ENCODE data around the gene CDT1.

Gene CDT1

GRCh38 chr16:88803264-88803987 lies at the start of gene CDT1:
CDT1 (plus strand) TSS chr16:88803789; CDS start chr16:88803832, 43 bp downstream.
- DNase-seq (ENCODE audit: low read depth), result peak; percentile 81

GRCh38 chr16:88754109-88754911 lies 49.3 kb upstream of the CDT1 start:
- DNase-seq (ENCODE audit: low read depth), result no peak

GRCh38 chr16:88754912-88755744 lies 48.5 kb upstream of the CDT1 start:
- no peak for DNase-seq (ENCODE audit: low read depth)

DNA sequence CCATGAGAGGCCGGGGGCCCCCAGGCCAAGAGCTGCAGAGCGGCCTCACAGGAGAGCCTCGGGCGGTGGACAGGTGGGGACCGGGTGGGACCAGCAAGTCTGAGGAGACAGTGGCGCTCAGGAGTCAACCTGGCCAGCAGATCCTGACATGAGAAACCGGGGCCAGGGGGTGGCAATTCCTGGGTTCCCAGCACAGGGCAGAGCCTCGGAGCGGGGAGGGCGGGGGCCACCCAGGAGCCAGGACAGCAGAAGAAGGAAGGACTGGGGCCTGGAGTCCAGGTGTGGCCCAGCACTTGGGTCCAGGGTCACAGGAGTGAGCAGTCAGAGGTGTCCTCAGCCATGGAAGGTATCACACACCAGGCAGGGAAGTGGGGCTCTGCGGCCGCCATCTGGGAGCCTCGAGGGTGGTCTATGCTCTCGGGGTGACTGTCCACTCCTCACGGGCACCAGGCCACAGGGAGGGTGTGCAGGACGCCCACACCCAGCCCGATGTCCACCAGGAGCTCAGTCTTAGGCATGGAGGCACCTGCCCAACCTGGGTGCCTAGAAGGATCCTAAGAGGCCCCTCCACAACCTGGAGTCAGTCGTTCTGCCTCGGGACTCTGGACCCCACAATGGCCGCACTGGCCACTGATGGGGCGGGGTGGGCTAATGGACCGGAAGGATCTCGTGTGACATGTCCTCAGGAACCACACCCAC lies 47.7 kb upstream of the CDT1 start:
- no peak for DNase-seq (ENCODE audit: low read depth)

GRCh38 chr16:88758227-88758943 lies 45.2 kb upstream of the CDT1 start:
- no peak for DNase-seq (ENCODE audit: low read depth)

DNA sequence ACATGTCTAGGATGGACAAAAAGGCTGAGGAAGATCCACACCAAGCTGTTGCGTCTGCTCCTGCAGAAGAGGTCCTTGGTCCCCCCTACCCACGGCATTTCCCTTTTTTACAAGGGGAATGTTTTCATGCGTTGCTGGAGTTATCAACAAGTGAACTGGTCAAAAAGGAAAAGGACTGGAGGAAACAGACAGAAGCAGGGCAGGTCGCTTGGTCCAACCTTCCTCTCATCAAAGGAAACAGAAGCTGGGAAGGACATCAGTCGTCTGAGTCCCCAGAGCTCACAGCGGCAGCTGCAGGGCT lies 44.7 kb upstream of the CDT1 start:
- no peak for DNase-seq (ENCODE audit: low read depth)

DNA sequence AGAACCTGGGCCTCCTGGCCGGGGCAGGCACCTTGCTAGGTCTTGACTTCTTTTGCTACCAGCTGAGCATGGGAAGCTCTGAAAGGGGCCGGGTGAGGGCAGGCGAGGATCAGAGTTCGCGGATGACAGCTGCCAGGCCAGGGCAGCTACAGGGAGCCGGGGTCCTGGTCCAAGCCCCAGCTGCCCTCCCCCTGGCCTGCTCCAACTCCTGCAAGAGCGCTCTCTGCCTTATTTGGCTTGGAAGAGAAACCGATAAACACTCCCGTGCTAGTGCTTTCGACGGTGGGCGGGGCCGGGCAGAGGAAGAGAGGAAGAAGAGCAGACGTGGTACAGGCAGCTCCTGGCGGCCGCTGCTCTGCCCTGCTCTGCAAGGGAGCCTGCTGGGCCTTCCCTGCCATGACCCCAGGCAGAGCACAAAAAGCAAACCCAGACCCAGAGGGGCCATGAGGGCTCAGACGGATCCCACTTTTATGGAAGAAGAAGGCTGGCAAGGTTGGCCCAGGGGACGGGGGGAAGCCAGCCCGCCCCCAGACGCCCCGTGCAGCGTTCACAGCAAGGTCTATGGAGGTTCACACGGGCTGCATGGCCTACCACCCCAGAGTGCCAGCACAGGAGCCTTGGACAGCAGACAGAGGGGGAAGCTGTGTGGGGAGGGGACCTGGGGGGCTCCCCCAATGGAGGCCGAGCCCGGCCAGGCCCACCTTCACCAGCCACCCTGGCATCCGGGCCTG lies 44.2 kb upstream of the CDT1 start:
- DNase-seq (ENCODE audit: low read depth), result no peak

- DNase-seq (ENCODE audit: low read depth), result no peak
Measured at GRCh38 chr16:88759976-88760350, 43.6 kb upstream of the CDT1 start.

- DNase-seq (ENCODE audit: low read depth), result no peak
Measured at GRCh38 chr16:88760424-88761142, 43.0 kb upstream of the CDT1 start.

GRCh38 chr16:88761143-88761534 lies 42.5 kb upstream of the CDT1 start:
- no peak for DNase-seq (ENCODE audit: low read depth)

DNA sequence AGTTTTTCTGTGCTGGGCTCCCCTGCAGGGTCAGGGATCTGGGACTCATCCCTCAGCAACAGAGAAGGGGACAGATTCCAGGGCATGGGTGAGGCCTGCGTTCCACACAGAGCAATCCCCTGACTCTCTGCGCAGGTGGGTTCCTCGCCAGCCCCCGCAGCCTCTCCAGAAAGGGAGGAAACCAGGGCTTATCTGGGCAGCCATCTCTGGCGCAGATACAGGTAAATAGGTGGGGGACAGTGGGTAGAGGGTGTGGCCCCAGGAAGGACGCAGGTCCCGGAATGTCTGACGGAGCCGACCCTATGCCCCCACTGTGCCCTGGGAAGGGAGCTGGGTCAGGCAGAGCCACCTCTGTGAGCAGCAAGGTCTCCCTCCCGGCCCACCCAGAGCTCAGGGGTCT lies 41.8 kb upstream of the CDT1 start:
- no peak for DNase-seq (ENCODE audit: low read depth)

GRCh38 chr16:88762258-88762870 lies 41.2 kb upstream of the CDT1 start:
- DNase-seq (ENCODE audit: low read depth), result no peak

GRCh38 chr16:88762941-88763340 lies 40.6 kb upstream of the CDT1 start:
- no peak for DNase-seq (ENCODE audit: low read depth)

- no peak for DNase-seq (ENCODE audit: low read depth)
Measured at GRCh38 chr16:88763502-88764053, 40.0 kb upstream of the CDT1 start.

GRCh38 chr16:88764080-88764479 lies 39.5 kb upstream of the CDT1 start:
- DNase-seq (ENCODE audit: low read depth), result no peak

DNA sequence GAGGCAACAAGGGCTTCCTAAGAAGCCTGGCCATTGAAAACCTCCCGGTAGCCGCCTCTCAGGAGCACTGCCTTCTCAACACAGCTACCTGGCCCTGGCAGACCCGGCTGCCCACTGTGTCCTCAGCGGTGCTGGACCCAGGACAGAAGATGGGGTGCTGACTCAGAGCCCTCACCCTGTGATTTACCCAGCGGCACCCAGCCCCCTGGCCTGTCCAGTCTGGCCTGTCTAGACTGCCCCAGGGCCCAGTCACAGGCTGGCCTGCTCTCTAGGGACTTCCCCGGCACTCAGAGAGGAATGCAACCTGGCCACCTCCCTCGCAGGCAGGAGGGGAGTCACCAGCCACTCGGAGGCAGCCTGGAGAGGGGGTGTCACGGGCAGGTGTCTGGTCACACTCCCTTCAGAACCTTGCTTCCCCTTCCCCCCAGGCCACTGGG lies 38.7 kb upstream of the CDT1 start:
- DNase-seq (ENCODE audit: low read depth), result no peak

- DNase-seq (ENCODE audit: low read depth), result no peak
Measured at GRCh38 chr16:88766975-88767374, 36.6 kb upstream of the CDT1 start.

DNA sequence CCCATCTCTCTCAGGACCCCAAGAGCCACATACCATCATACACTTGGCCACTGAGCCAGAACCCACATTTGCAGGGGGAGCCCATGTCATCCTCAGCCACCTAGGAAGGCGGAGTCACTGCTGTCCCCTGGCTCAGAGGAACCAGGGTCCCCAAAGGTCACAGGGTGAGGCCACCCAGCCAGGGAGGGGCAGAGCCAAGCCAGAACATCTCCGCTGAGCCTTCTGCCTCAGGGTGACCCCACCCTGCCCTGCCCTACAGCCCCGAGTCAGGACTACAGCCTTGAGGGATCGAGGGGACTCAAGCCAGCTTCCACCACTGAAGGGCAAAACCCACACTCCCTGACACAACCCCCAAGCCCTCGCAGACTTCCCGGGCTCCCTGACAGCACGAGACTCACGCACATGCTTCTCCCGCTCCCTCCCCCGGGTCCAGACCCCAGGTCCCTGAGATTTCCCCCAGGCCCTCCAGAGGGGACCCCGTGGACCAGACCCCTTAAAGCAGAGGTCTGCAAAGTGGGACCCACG lies 36.0 kb upstream of the CDT1 start:
- DNase-seq (ENCODE audit: low read depth), result no peak

Data from activated T-cell treated with anti-CD3 and anti-CD28 coated beads for 24 hours (primary cell).